MCF 10A (cell line): Measurements from ENCODE around the gene CLPX. TPM values are rescaled to one million over a fixed set of nuclear protein-coding genes. Genes with fewer than 3 reads are reported as not detected.

ENCODE experiments used
- BruUV-seq: library from RNA; stranded (reverse); fragments of 400-500 nt; replicated peaks from 2 replicates; lab custom pipeline; 2021; lab: Mats Ljungman, UMichigan
- CTCF ChIA-PET: fragments of 300-600 bp; sonication (Branson Sonifier 250); formaldehyde crosslinking; extraction: SDS; loops from one replicate; lab custom pipeline; 2021; ENCODE audit warnings: antibody characterized with exemption, inconsistent platforms; lab: Yijun Ruan, JAX
- POLR2A ChIA-PET: fragments of 300-600, 350-650 bp; sonication (Branson Sonifier 250); formaldehyde crosslinking; extraction: SDS; loops from one replicate; lab custom pipeline; 2020; ENCODE audit warnings: antibody characterized with exemption, inconsistent platforms; lab: Yijun Ruan, JAX
- DNase-seq: peaks from one replicate; pipeline ENCODE4 v3.0.0-alpha.2; 2018; ENCODE audit not compliant: unreplicated experiment
- H3K27ac Mint-ChIP-seq: one replicate; pipeline ENCODE4 v1.8.0; 2022; ENCODE audit warnings: mild to moderate bottlenecking, low read depth, mixed read lengths; ENCODE audit not compliant: unreplicated experiment
- H3K27me3 Mint-ChIP-seq: one replicate; pipeline ENCODE4 v1.8.0; 2022; ENCODE audit warnings: mixed read lengths; ENCODE audit not compliant: insufficient read depth, unreplicated experiment
- H3K36me3 Mint-ChIP-seq: one replicate; pipeline ENCODE4 v1.8.0; 2022; ENCODE audit warnings: mild to moderate bottlenecking, moderate library complexity, mixed read lengths; ENCODE audit not compliant: insufficient read depth, unreplicated experiment
- H3K4me1 Mint-ChIP-seq: one replicate; pipeline ENCODE4 v1.8.0; 2022; ENCODE audit warnings: mixed read lengths; ENCODE audit not compliant: insufficient read depth, unreplicated experiment
- H3K4me3 Mint-ChIP-seq: one replicate; pipeline ENCODE4 v1.8.0; 2022; ENCODE audit warnings: mild to moderate bottlenecking, moderate library complexity, mixed read lengths; ENCODE audit not compliant: unreplicated experiment
- H3K9me3 Mint-ChIP-seq: one replicate; pipeline ENCODE4 v1.8.0; 2022; ENCODE audit warnings: mixed read lengths; ENCODE audit not compliant: unreplicated experiment
- CTCF ChIP-seq: fragments of 200-600 bp; IDR thresholded peaks from one replicate; pipeline ENCODE4 v1.8.0; 2022; ENCODE audit warnings: antibody characterized with exemption, mild to moderate bottlenecking; ENCODE audit not compliant: unreplicated experiment
- intact Hi-C: fragments of 100-400 bp; cut with micrococcal nuclease; formaldehyde crosslinking; loops from 2 replicates; pipeline ENCODE4 v1.14.1; 2022
- total RNA-seq: library from RNA; stranded (reverse); gene quantifications from 2 replicates; pipeline ENCODE4 v1.2.3, GENCODE V29; 2022

Gene CLPX
- total RNA-seq, 1 experiment from 2014 or later, result 48.9 TPM

- Mint-ChIP-seq H3K27me3 (no peaks in the 10 kb centered on the region), H3K36me3 (peaks cover 75% of the 10 kb centered on the region), H3K4me1 (no peaks in the 10 kb centered on the region), H3K4me3 (no peak overlapping the region), H3K9me3 (no peaks in the 10 kb centered on the region), H3K27ac (no peak overlapping the region)
- intact Hi-C loops, result no loop called here
- no peak for DNase-seq
- no TSS peak for BruUV-seq
- TF ChIP-seq CTCF, result no peak
- ChIA-PET CTCF (no interaction called here), POLR2A (interaction anchor here (0.6 to 1.9 kb wide), 4 partner anchors 12 to 167 kb away, joined by 3 to 15 read pairs (median 4); partner anchors contain the start of gene CLPX)
Measured at GRCh38 chr15:65164139-65164538, 21.0 kb downstream of the CLPX start.

- POLR2A ChIA-PET, result no interaction called here
- DNase-seq, result no peak
- Mint-ChIP-seq H3K36me3 (peaks cover 77% of the 10 kb centered on the region), H3K9me3 (no peaks in the 10 kb centered on the region), H3K4me1 (no peaks in the 10 kb centered on the region), H3K27ac (no peak overlapping the region), H3K27me3 (no peaks in the 10 kb centered on the region), H3K4me3 (no peak overlapping the region)
- no TSS peak for BruUV-seq
- TF ChIP-seq CTCF, result no peak
- intact Hi-C loops, result no loop called here
- CTCF ChIA-PET, result interaction anchor here (2.3 kb wide), 1 partner anchor 129 kb away, joined by 5 read pairs; no protein-coding TSS in a partner anchor
Measured at GRCh38 chr15:65163041-65163440, 22.1 kb downstream of the CLPX start.

GRCh38 chr15:65156692-65157091, 28.4 kb downstream of the CLPX start:
- no peak overlapping the region for H3K27ac Mint-ChIP-seq
- no peak for DNase-seq
- ChIA-PET POLR2A (interaction anchor here (0.5 to 1.2 kb wide), 3 partner anchors 14 to 148 kb away, joined by 3 to 4 read pairs (median 4); partner anchors contain the start of gene RNU5B-1), CTCF (no interaction called here)
- no TSS peak for BruUV-seq
- H3K27me3 Mint-ChIP-seq, result no peaks in the 10 kb centered on the region
- no peaks in the 10 kb centered on the region for H3K9me3 Mint-ChIP-seq
- H3K4me1 Mint-ChIP-seq, result no peaks in the 10 kb centered on the region
- no peak overlapping the region for H3K4me3 Mint-ChIP-seq
- H3K36me3 Mint-ChIP-seq, result peaks cover 86% of the 10 kb centered on the region
- intact Hi-C loops, result no loop called here
- no peak for TF ChIP-seq CTCF

GRCh38 chr15:65154720-65155119, 30.4 kb downstream of the CLPX start:
- Mint-ChIP-seq H3K36me3 (peaks cover 94% of the 10 kb centered on the region), H3K4me3 (no peak overlapping the region), H3K9me3 (no peaks in the 10 kb centered on the region), H3K27me3 (no peaks in the 10 kb centered on the region), H3K27ac (no peak overlapping the region), H3K4me1 (no peaks in the 10 kb centered on the region)
- ChIA-PET CTCF (no interaction called here), POLR2A (interaction anchor here (4.0 kb wide), 1 partner anchor 10 kb away, joined by 15 read pairs; no protein-coding TSS in a partner anchor)
- no peak for DNase-seq
- BruUV-seq, result no TSS peak
- no peak for TF ChIP-seq CTCF
- intact Hi-C loops, result no loop called here
